Measurements from ENCODE around the gene LGALS3BP. TPM values are rescaled to one million over a fixed set of nuclear protein-coding genes. Genes with fewer than 3 reads are reported as not detected.

The LGALS3BP gene
- total RNA-seq, 1 experiment from 2014 or later, result 57.9 TPM

GRCh38 chr17:78999056-78999768, 19.5 kb upstream of the LGALS3BP start:
- H3K4me3 Mint-ChIP-seq, result no peak overlapping the region
- ATAC-seq, result no peak
- no peak overlapping the region for H3K27ac Mint-ChIP-seq
- ChIA-PET POLR2A (no interaction called here), CTCF (interaction anchor here (0.9 to 1.5 kb wide), 2 partner anchors 43 to 46 kb away, joined by 3 to 6 read pairs; no protein-coding TSS in a partner anchor)
- no peaks in the 10 kb centered on the region for H3K4me1 Mint-ChIP-seq
- no peak for DNase-seq (ENCODE audit: low spot score)
- H3K27me3 Mint-ChIP-seq (ENCODE audit: low read depth), result peaks cover 49% of the 10 kb centered on the region
- H3K9me3 Mint-ChIP-seq, result no peaks in the 10 kb centered on the region
- peaks cover 18% of the 10 kb centered on the region for H3K36me3 Mint-ChIP-seq
- TF ChIP-seq JUN (CRISPR knock-in tag; IDR thresholded peaks at IDR 0.05) (no peak), MLX (CRISPR knock-in tag; IDR thresholded peaks at IDR 0.05) (no peak), ZNF281 (CRISPR knock-in tag; IDR thresholded peaks at IDR 0.05) (no peak), ZNF121 (CRISPR knock-in tag; IDR thresholded peaks at IDR 0.05) (no peak), ERG (CRISPR knock-in tag; IDR thresholded peaks at IDR 0.05) (no peak), MXD4 (CRISPR knock-in tag; IDR thresholded peaks at IDR 0.05; ENCODE audit: borderline replicate concordance) (no peak)

GRCh38 chr17:78998311-78999055, 18.8 kb upstream of the LGALS3BP start:
- Mint-ChIP-seq H3K4me1 (no peaks in the 10 kb centered on the region), H3K9me3 (no peaks in the 10 kb centered on the region), H3K4me3 (no peak overlapping the region), H3K27me3 (ENCODE audit: low read depth) (peaks cover 46% of the 10 kb centered on the region), H3K27ac (no peak overlapping the region), H3K36me3 (peaks cover 20% of the 10 kb centered on the region)
- TF ChIP-seq, protein P1, sequence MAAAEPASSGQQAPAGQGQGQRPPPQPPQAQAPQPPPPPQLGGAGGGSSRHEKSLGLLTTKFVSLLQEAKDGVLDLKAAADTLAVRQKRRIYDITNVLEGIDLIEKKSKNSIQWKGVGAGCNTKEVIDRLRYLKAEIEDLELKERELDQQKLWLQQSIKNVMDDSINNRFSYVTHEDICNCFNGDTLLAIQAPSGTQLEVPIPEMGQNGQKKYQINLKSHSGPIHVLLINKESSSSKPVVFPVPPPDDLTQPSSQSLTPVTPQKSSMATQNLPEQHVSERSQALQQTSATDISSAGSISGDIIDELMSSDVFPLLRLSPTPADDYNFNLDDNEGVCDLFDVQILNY (CRISPR knock-in tag; IDR thresholded peaks at IDR 0.05), result no peak
- TF ChIP-seq, protein P2, sequence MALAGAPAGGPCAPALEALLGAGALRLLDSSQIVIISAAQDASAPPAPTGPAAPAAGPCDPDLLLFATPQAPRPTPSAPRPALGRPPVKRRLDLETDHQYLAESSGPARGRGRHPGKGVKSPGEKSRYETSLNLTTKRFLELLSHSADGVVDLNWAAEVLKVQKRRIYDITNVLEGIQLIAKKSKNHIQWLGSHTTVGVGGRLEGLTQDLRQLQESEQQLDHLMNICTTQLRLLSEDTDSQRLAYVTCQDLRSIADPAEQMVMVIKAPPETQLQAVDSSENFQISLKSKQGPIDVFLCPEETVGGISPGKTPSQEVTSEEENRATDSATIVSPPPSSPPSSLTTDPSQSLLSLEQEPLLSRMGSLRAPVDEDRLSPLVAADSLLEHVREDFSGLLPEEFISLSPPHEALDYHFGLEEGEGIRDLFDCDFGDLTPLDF (CRISPR knock-in tag; IDR thresholded peaks at IDR 0.05), result no peak
- no peak for TF ChIP-seq NR3C1 (CRISPR knock-in tag; conservative IDR thresholded peaks at IDR 0.05; ENCODE audit: low read depth)
- no peak for ATAC-seq
- no peak for DNase-seq (ENCODE audit: low spot score)
- CTCF ChIA-PET, result no interaction called here
- POLR2A ChIA-PET, result no interaction called here

- no peak overlapping the region for H3K27ac Mint-ChIP-seq
- TF ChIP-seq NR1H2 (CRISPR knock-in tag; IDR thresholded peaks at IDR 0.05), result no peak
- peaks cover 40% of the 10 kb centered on the region for H3K27me3 Mint-ChIP-seq (ENCODE audit: low read depth)
- peaks cover 21% of the 10 kb centered on the region for H3K36me3 Mint-ChIP-seq
- POLR2A ChIA-PET, result no interaction called here
- DNase-seq (ENCODE audit: low spot score) (no peak), ATAC-seq (no peak)
- H3K4me3 Mint-ChIP-seq, result no peak overlapping the region
- CTCF ChIA-PET, result no interaction called here
- H3K9me3 Mint-ChIP-seq, result no peaks in the 10 kb centered on the region
- no peaks in the 10 kb centered on the region for H3K4me1 Mint-ChIP-seq
Observed at GRCh38 chr17:78997881-78998280, 18.2 kb upstream of the LGALS3BP start.

All from WTC11 (cell line).